ENCODE measurements around the gene SRRT. TPM values are rescaled to one million over a fixed set of nuclear protein-coding genes. Genes with fewer than 3 reads are reported as not detected.
A peak's percentile ranks its signal among the peaks of the same experiment; 100 is the strongest.

SRRT gene
- total and polyA plus RNA-seq, 2 donors (not counting 3 experiments of a cell fraction or from before 2014, with no cell fraction given) = 58.6 to 199 TPM

- Histone ChIP-seq H3K9ac (replicated peaks; ENCODE audit: extremely low read depth, insufficient read depth, low read length) (no peak overlapping the region), H3K27ac (ENCODE audit: insufficient read depth, low read depth, low read length) (no peak overlapping the region), H3K4me2 (ENCODE audit: insufficient read depth, low read length) (no peak overlapping the region), H3K4me1 (ENCODE audit: control insufficient read depth, extremely low read depth, insufficient read depth, low read length) (peaks cover 5% of the 10 kb centered on the region), H3K36me3 (ENCODE audit: control insufficient read depth in 2 of 2, extremely low read depth in 1 of 2, insufficient read depth in 2 of 2, low read length in 2 of 2) (no peaks in the 10 kb centered on the region), H2AFZ (ENCODE audit: low read depth, low read length) (no peak overlapping the region), H3K79me2 (ENCODE audit: control insufficient read depth, insufficient read depth, low read length) (no peaks in the 10 kb centered on the region), H3K4me3 (replicated peaks in 1 of 3; ENCODE audit: insufficient read depth in 1 of 3, low read depth in 1 of 3, low read length in 3 of 3) (no peak overlapping the region), H4K20me1 (replicated peaks; ENCODE audit: control insufficient read depth, extremely low read depth, insufficient read depth, low read length) (no peaks in the 10 kb centered on the region), H3K9me3 (replicated peaks; ENCODE audit: control insufficient read depth, insufficient read depth, low read length) (no peaks in the 10 kb centered on the region), H3K9me1 (replicated peaks; ENCODE audit: control insufficient read depth, extremely low read depth, insufficient read depth, low read length) (no peaks in the 10 kb centered on the region), H3K27me3 (ENCODE audit: control insufficient read depth in 2 of 2, insufficient read depth in 2 of 2, low read length in 2 of 2) (peaks cover 9 to 19% of the 10 kb centered on the region in 2 experiments)
- DNase-seq (ENCODE audit: low read depth, low spot score) (no peak), FAIRE-seq (no peak)
- ChIA-PET CTCF (interaction anchor here (1.8 to 3.0 kb wide), 3 partner anchors 162 to 295 kb away, joined by 4 to 57 read pairs (median 16); no protein-coding TSS in a partner anchor), POLR2A (no interaction called here)
- TF ChIP-seq EZH2 (IDR thresholded peaks at IDR 0.05; ENCODE audit: borderline replicate concordance, low read depth, low read length, severe bottlenecking) (peak; percentile 54), POLR2AphosphoS5 (IDR thresholded peaks at IDR 0.05; ENCODE audit: insufficient read depth, low read depth, low read length) (no peak), CTCF (IDR thresholded peaks at IDR 0.05; ENCODE audit: extremely low read depth in 1 of 2, insufficient read depth in 1 of 2, low read depth in 1 of 2, low read length in 2 of 2) (peak; percentile 71 to 88), FOS (IDR thresholded peaks at IDR 0.05; ENCODE audit: borderline replicate concordance, insufficient read depth, low read length) (no peak)
- intact Hi-C loops (cut with micrococcal nuclease) = loop anchor here (1.0 to 10.0 kb wide), 3 partner anchors 162 to 398 kb away; partner anchors contain the start of gene VGF
- dilution Hi-C loops (cut with MboI; ENCODE audit: extremely low pct_ligation_motif_present, low sequenced_read_pairs) = no loop called here
- no TSS peak for BruUV-seq (replicated peaks)
These were observed 22.1 kb downstream of the SRRT start for GRCh38 chr7:100896732-100897608.
